Measurements from ENCODE around the gene CIT.

GRCh38 chr12:119705182-119705581 is 171.9 kb downstream of the CIT start:
- TF ChIP-seq CTCF (IDR thresholded peaks at IDR 0.05; ENCODE audit: low read depth, low read length, missing input control) (no peak), EGR1 (IDR thresholded peaks at IDR 0.05; ENCODE audit: low read depth in 2 of 2) (no peak), HNF4A (conservative IDR thresholded peaks at IDR 0.05) (no peak), RAD21 (IDR thresholded peaks at IDR 0.05) (no peak), MAX (IDR thresholded peaks at IDR 0.05) (no peak), GABPA (IDR thresholded peaks at IDR 0.05 in 1 of 2, conservative IDR thresholded peaks at IDR 0.05 in 1 of 2) (no peak), YY1 (IDR thresholded peaks at IDR 0.05) (no peak)
